ENCODE results near the gene TLE4.

TLE4 gene

GRCh38 chr9:79616971-79617370, 45.2 kb downstream of the TLE4 start:
- Histone ChIP-seq H3K27ac (no peak overlapping the region), H3K27me3 (replicated peaks) (no peaks in the 10 kb centered on the region), H3K4me3 (ENCODE audit: low read depth, low read length) (no peak overlapping the region), H3K36me3 (replicated peaks) (no peaks in the 10 kb centered on the region)
- DNase-seq = no peak
- TF ChIP-seq CTCF (IDR thresholded peaks at IDR 0.05; ENCODE audit: low read depth, low read length, missing control alignments) = no peak
- in situ Hi-C loops (cut with HindIII; ENCODE audit: low pct_ligation_motif_present, low sequenced_read_pairs) = no loop called here

- no peak overlapping the region for H3K27ac ChIP-seq
- no peak for DNase-seq
- in situ Hi-C loops (cut with HindIII; ENCODE audit: low pct_ligation_motif_present, low sequenced_read_pairs) = no loop called here
Measured at GRCh38 chr9:79617395-79617794, 45.6 kb downstream of the TLE4 start.

GRCh38 chr9:79619930-79620329, 48.2 kb downstream of the TLE4 start:
- no peak overlapping the region for H3K4me3 ChIP-seq (ENCODE audit: low read depth, low read length)
- no peaks in the 10 kb centered on the region for H3K36me3 ChIP-seq (replicated peaks)
- in situ Hi-C loops (cut with HindIII; ENCODE audit: low pct_ligation_motif_present, low sequenced_read_pairs) = no loop called here
- DNase-seq = no peak
- H3K27me3 ChIP-seq (replicated peaks) = no peaks in the 10 kb centered on the region
- H3K27ac ChIP-seq = no peak overlapping the region
- TF ChIP-seq CTCF (IDR thresholded peaks at IDR 0.05; ENCODE audit: low read depth, low read length, missing control alignments) = no peak

More at GRCh38 chr9:79617395-79617794, 45.6 kb downstream of the TLE4 start:
- Histone ChIP-seq H3K4me3 (ENCODE audit: low read depth, low read length) (no peak overlapping the region), H3K27me3 (replicated peaks) (no peaks in the 10 kb centered on the region), H3K36me3 (replicated peaks) (no peaks in the 10 kb centered on the region)
- no peak for TF ChIP-seq CTCF (IDR thresholded peaks at IDR 0.05; ENCODE audit: low read depth, low read length, missing control alignments)

GRCh38 chr9:79621916-79622575, 50.3 kb downstream of the TLE4 start:
- Histone ChIP-seq H3K4me3 (ENCODE audit: low read depth, low read length) (no peak overlapping the region), H3K27ac (no peak overlapping the region), H3K36me3 (replicated peaks) (no peaks in the 10 kb centered on the region), H3K27me3 (replicated peaks) (no peaks in the 10 kb centered on the region)
- TF ChIP-seq CTCF (IDR thresholded peaks at IDR 0.05; ENCODE audit: low read depth, low read length, missing control alignments) = no peak
- in situ Hi-C loops (cut with HindIII; ENCODE audit: low pct_ligation_motif_present, low sequenced_read_pairs) = no loop called here
- no peak for DNase-seq

GRCh38 chr9:79623799-79624721, 52.3 kb downstream of the TLE4 start:
- DNase-seq = no peak
- Histone ChIP-seq H3K4me3 (ENCODE audit: low read depth, low read length) (no peak overlapping the region), H3K36me3 (replicated peaks) (no peaks in the 10 kb centered on the region), H3K27ac (no peak overlapping the region), H3K27me3 (replicated peaks) (no peaks in the 10 kb centered on the region)
- TF ChIP-seq CTCF (IDR thresholded peaks at IDR 0.05; ENCODE audit: low read depth, low read length, missing control alignments) = no peak
- in situ Hi-C loops (cut with HindIII; ENCODE audit: low pct_ligation_motif_present, low sequenced_read_pairs) = no loop called here
